ENCODE data around the gene DPP6. TPM values are rescaled to one million over a fixed set of nuclear protein-coding genes. Genes with fewer than 3 reads are reported as not detected.

DPP6 gene
- total and polyA plus RNA-seq, 9 donors, result 0.22 to 3.9 (median 1.3) TPM; not detected in 1

- Histone ChIP-seq H3K36me3 (no peaks in the 10 kb centered on the region), H3K27me3 (no peaks in the 10 kb centered on the region), H3K4me3 (no peak overlapping the region), H3K9me3 (no peaks in the 10 kb centered on the region), H3K27ac (no peak overlapping the region), H3K4me1 (ENCODE audit: insufficient read depth) (no peaks in the 10 kb centered on the region)
- TF ChIP-seq EP300 (IDR thresholded peaks at IDR 0.05) (no peak), CTCF (IDR thresholded peaks at IDR 0.05) (no peak), POLR2A (IDR thresholded peaks at IDR 0.05) (no peak)
- no peak for DNase-seq
- WGBS, 3 donors, result 23 to 33% (median 30%) methylated on average over 4 of the region's 4 CpGs
- intact Hi-C loops (cut with DNase I), result no loop called here
These were observed 722.2 kb downstream of the DPP6 start for GRCh38 chr7:154774303-154774969.

GRCh38 chr7:154775681-154776080, 723.5 kb downstream of the DPP6 start:
- H3K4me1 ChIP-seq (ENCODE audit: insufficient read depth), result no peaks in the 10 kb centered on the region
- no peaks in the 10 kb centered on the region for H3K36me3 ChIP-seq
- no peak for TF ChIP-seq EP300 (IDR thresholded peaks at IDR 0.05)
- TF ChIP-seq POLR2A (IDR thresholded peaks at IDR 0.05), result no peak
- no peak for TF ChIP-seq CTCF (IDR thresholded peaks at IDR 0.05)
- no peak overlapping the region for H3K4me3 ChIP-seq
- WGBS, 3 donors, result 81 to 93% (median 83%) methylated on average over 8 of the region's 8 CpGs
- intact Hi-C loops (cut with DNase I), result no loop called here
- no peak for DNase-seq
- no peaks in the 10 kb centered on the region for H3K9me3 ChIP-seq
- no peak overlapping the region for H3K27ac ChIP-seq
- H3K27me3 ChIP-seq, result no peaks in the 10 kb centered on the region

GRCh38 chr7:154776350-154776749, 724.2 kb downstream of the DPP6 start:
- no peaks in the 10 kb centered on the region for H3K27me3 ChIP-seq
- 69 to 74% (median 73%) methylated on average over 5 of the region's 5 CpGs for WGBS, 3 donors
- H3K4me1 ChIP-seq (ENCODE audit: insufficient read depth), result no peaks in the 10 kb centered on the region
- intact Hi-C loops (cut with DNase I), result no loop called here
- H3K4me3 ChIP-seq, result no peak overlapping the region
- H3K9me3 ChIP-seq, result no peaks in the 10 kb centered on the region
- no peak for DNase-seq
- H3K36me3 ChIP-seq, result no peaks in the 10 kb centered on the region
- TF ChIP-seq EP300 (IDR thresholded peaks at IDR 0.05) (no peak), CTCF (IDR thresholded peaks at IDR 0.05) (no peak), POLR2A (IDR thresholded peaks at IDR 0.05) (no peak)
- no peak overlapping the region for H3K27ac ChIP-seq

GRCh38 chr7:154777023-154777422, 724.8 kb downstream of the DPP6 start:
- Histone ChIP-seq H3K9me3 (no peaks in the 10 kb centered on the region), H3K4me3 (no peak overlapping the region), H3K27me3 (no peaks in the 10 kb centered on the region), H3K4me1 (ENCODE audit: insufficient read depth) (no peaks in the 10 kb centered on the region), H3K27ac (no peak overlapping the region), H3K36me3 (no peaks in the 10 kb centered on the region)
- intact Hi-C loops (cut with DNase I), result no loop called here
- 57 to 70% (median 64%) methylated on average over 5 of the region's 5 CpGs for whole genome bisulfite sequencing, 3 donors
- TF ChIP-seq EP300 (IDR thresholded peaks at IDR 0.05) (no peak), CTCF (IDR thresholded peaks at IDR 0.05) (no peak), POLR2A (IDR thresholded peaks at IDR 0.05) (no peak)
- DNase-seq, result no peak

Measured in ovary (tissue), 9 donors.